Gastrocnemius medialis (tissue), 4 donors: ENCODE data around the gene PIK3C2G. TPM values are rescaled to one million over a fixed set of nuclear protein-coding genes. Genes with fewer than 3 reads are reported as not detected.
"Not testable (repeated sequence)": the region's sequence is repeated elsewhere in the genome, so short reads cannot be mapped to it uniquely, and the experiment has no call there.

Source experiments
- ATAC-seq, 2 donors: fragments of 150-250 bp; one replicate each; pipeline ENCODE4 v1.9.1; 2016
- DNase-seq, 2 donors: peaks; one replicate each; pipeline ENCODE4 v3.0.0-alpha.2; 2019
- H3K27ac ChIP-seq, 4 donors: fragments of 200-600 bp; sonication (generic); 1 replicate in 1 of 4; 2 replicates in 3 of 4; pipeline ENCODE4 v1.5.1; 2016 to 2018; ENCODE audit warnings: mild to moderate bottlenecking in 2 of 4, moderate library complexity in 1 of 4
- H3K27me3 ChIP-seq, 3 donors: fragments of 200-600 bp; sonication (generic) in 2 of 3; 1 replicate in 1 of 3; 2 replicates in 2 of 3; pipeline versions ENCODE4 v1.5.1 to v1.6.0; 2016 to 2019; ENCODE audit warnings: mild to moderate bottlenecking in 1 of 3, moderate library complexity in 1 of 3
- H3K36me3 ChIP-seq, 2 donors: fragments of 200-600 bp; sonication (generic) in 1 of 2; one replicate each; pipeline ENCODE4 v1.5.1; 2017 to 2018
- H3K4me1 ChIP-seq, 2 donors: fragments of 200-600 bp; sonication (generic) in 1 of 2; one replicate each; pipeline ENCODE4 v1.5.1; 2016 to 2017; ENCODE audit warnings: mild to moderate bottlenecking in 2 of 2
- H3K4me3 ChIP-seq, 4 donors: fragments of 200-600 bp; sonication (generic) in 3 of 4; 1 replicate in 1 of 4; 2 replicates in 3 of 4; pipeline ENCODE4 v1.5.1; 2016 to 2019; ENCODE audit warnings: mild to moderate bottlenecking in 2 of 4
- H3K9me3 ChIP-seq, 3 donors: fragments of 200-600 bp; sonication (generic) in 2 of 3; 1 replicate in 1 of 3; 2 replicates in 2 of 3; pipeline ENCODE4 v1.5.1; 2016 to 2019
- POLR2A ChIP-seq, 2 donors: fragments of 450-650 bp; IDR thresholded peaks; one replicate each; pipeline ENCODE4 v1.6.1; 2017; ENCODE audit warnings: antibody characterized with exemption in 2 of 2, mild to moderate bottlenecking in 2 of 2, moderate library complexity in 2 of 2
- in situ Hi-C, 4 donors: fragments of 200-750 bp; cut with MboI; loops; one replicate each; pipeline versions ENCODE4 v1.15.0 to v1.8.0; 2017; ENCODE audit warnings: low sequenced_read_pairs in 4 of 4
- intact Hi-C: fragments of 100-400 bp; cut with DNase I; formaldehyde crosslinking; loops from one replicate; pipeline ENCODE4 v1.15.1; 2023; ENCODE audit warnings: low total_unique reads
- total RNA-seq, 4 donors: library from RNA; depleted of rRNA; stranded (reverse); fragments of >200 nt; gene quantifications; one replicate each; pipeline versions ENCODE4 v1.1.0 to v1.2.3, GENCODE V29; 2016
- TF ChIP-seq, protein P1 (sequence below), 5 experiments: fragments of 450-650 bp in 3 of 5; fragments of 200-600 bp in 2 of 5; sonication (generic) in 2 of 5; IDR thresholded peaks in 4 of 5; conservative IDR thresholded peaks in 1 of 5; 1 replicate in 4 of 5; 2 replicates in 1 of 5; pipeline ENCODE4 v1.5.1; 2016 to 2019; ENCODE audit warnings: antibody characterized with exemption in 5 of 5, mild to moderate bottlenecking in 3 of 5, moderate library complexity in 3 of 5

The PIK3C2G gene
- total RNA-seq, 4 donors from 2014 or later: 0.40 TPM; not detected in 3

DNA sequence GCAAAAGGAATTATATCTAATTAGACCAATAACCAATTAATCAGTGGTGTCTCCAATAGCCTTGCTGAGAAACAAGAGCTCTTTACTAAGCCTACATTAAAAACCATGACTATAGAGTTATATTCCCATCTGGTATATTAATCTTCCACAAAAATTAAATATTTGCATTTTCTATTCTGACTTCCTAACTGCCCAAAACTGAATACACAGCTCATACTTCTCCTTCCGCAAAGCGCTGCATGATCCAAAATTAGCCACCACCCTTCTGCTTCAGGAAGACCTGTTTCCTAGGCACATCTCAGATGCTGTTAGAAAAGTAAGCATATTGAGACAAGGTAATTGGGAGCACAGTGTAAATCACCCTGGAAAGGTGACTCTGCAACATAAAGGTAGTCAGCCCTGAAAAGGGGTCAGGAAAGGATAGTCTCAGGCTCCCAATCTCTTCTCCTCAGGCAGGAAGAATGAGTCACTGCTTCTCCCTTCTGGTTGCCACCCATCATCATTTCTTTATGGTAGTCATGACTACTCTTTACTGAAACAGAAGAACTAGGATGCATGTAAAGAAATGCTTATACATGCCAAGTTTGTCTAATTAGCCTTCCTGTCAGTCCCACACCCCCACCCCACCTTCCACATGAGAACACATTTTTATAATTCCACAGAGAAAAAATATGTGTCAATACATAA, 422.2 kb downstream of the PIK3C2G start:
- H3K27ac ChIP-seq: no peak overlapping the region
- no peaks in the 10 kb centered on the region for H3K4me1 ChIP-seq
- H3K27me3 ChIP-seq: no peaks in the 10 kb centered on the region
- H3K36me3 ChIP-seq: no peaks in the 10 kb centered on the region
- ATAC-seq (no peak), DNase-seq (no peak)
- H3K4me3 ChIP-seq: no peak overlapping the region
- no peak for TF ChIP-seq POLR2A (IDR thresholded peaks at IDR 0.05)
- TF ChIP-seq, protein P1, sequence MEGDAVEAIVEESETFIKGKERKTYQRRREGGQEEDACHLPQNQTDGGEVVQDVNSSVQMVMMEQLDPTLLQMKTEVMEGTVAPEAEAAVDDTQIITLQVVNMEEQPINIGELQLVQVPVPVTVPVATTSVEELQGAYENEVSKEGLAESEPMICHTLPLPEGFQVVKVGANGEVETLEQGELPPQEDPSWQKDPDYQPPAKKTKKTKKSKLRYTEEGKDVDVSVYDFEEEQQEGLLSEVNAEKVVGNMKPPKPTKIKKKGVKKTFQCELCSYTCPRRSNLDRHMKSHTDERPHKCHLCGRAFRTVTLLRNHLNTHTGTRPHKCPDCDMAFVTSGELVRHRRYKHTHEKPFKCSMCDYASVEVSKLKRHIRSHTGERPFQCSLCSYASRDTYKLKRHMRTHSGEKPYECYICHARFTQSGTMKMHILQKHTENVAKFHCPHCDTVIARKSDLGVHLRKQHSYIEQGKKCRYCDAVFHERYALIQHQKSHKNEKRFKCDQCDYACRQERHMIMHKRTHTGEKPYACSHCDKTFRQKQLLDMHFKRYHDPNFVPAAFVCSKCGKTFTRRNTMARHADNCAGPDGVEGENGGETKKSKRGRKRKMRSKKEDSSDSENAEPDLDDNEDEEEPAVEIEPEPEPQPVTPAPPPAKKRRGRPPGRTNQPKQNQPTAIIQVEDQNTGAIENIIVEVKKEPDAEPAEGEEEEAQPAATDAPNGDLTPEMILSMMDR (IDR thresholded peaks at IDR 0.05 in 4 of 5, conservative IDR thresholded peaks at IDR 0.05 in 1 of 5): no peak
- intact Hi-C loops: no loop called here
- H3K9me3 ChIP-seq: no peaks in the 10 kb centered on the region
- in situ Hi-C loops: no loop called here

- Histone ChIP-seq H3K27me3 (no peaks in the 10 kb centered on the region), H3K4me1 (no peaks in the 10 kb centered on the region), H3K9me3 (no peaks in the 10 kb centered on the region), H3K36me3 (no peaks in the 10 kb centered on the region), H3K27ac (no peak overlapping the region), H3K4me3 (no peak overlapping the region)
- in situ Hi-C loops: no loop called here
- intact Hi-C loops: no loop called here
- DNase-seq: no peak
- TF ChIP-seq, protein P1 (IDR thresholded peaks at IDR 0.05 in 4 of 5, conservative IDR thresholded peaks at IDR 0.05 in 1 of 5): no peak
- TF ChIP-seq POLR2A (IDR thresholded peaks at IDR 0.05): no peak
- ATAC-seq: no peak
Observed at GRCh38 chr12:18684430-18684829, 423.1 kb downstream of the PIK3C2G start.

GRCh38 chr12:18689771-18690170, 428.5 kb downstream of the PIK3C2G start:
- no peaks in the 10 kb centered on the region for H3K27me3 ChIP-seq
- DNase-seq (no peak), ATAC-seq (no peak)
- in situ Hi-C loops (no loop called here), intact Hi-C loops (no loop called here)
- H3K9me3 ChIP-seq: no peaks in the 10 kb centered on the region
- no peak overlapping the region for H3K4me3 ChIP-seq
- H3K4me1 ChIP-seq: no peaks in the 10 kb centered on the region
- no peak overlapping the region for H3K27ac ChIP-seq
- TF ChIP-seq POLR2A (IDR thresholded peaks at IDR 0.05): no peak
- TF ChIP-seq, protein P1 (IDR thresholded peaks at IDR 0.05 in 4 of 5, conservative IDR thresholded peaks at IDR 0.05 in 1 of 5): no peak
- H3K36me3 ChIP-seq: no peaks in the 10 kb centered on the region

GRCh38 chr12:18690653-18691052, 429.3 kb downstream of the PIK3C2G start:
- H3K27me3 ChIP-seq: no peaks in the 10 kb centered on the region
- ATAC-seq: no peak
- no peaks in the 10 kb centered on the region for H3K9me3 ChIP-seq
- TF ChIP-seq, protein P1 (IDR thresholded peaks at IDR 0.05 in 4 of 5, conservative IDR thresholded peaks at IDR 0.05 in 1 of 5): no peak
- TF ChIP-seq POLR2A (IDR thresholded peaks at IDR 0.05): no peak
- H3K4me1 ChIP-seq: no peaks in the 10 kb centered on the region
- no peak for DNase-seq
- H3K27ac ChIP-seq: no peak overlapping the region
- in situ Hi-C loops: no loop called here
- H3K4me3 ChIP-seq: no peak overlapping the region
- H3K36me3 ChIP-seq: no peaks in the 10 kb centered on the region
- intact Hi-C loops: no loop called here

- DNase-seq, H3K27ac ChIP-seq, H3K36me3 ChIP-seq, H3K9me3 ChIP-seq, intact Hi-C loops, H3K4me1 ChIP-seq, H3K27me3 ChIP-seq, in situ Hi-C loops, H3K4me3 ChIP-seq, ATAC-seq: not testable (repeated sequence)
Observed at GRCh38 chr12:18693986-18694385, 432.7 kb downstream of the PIK3C2G start.
